ENCODE results near the gene CENPM. TPM values are rescaled to one million over a fixed set of nuclear protein-coding genes. Genes with fewer than 3 reads are reported as not detected.

Gene CENPM
- total and polyA plus RNA-seq, 10 of the 15 experiments (the other 5 are each of a cell fraction or from before 2014, with no cell fraction given), result 36.7 to 212 (median 74.7) TPM

- peaks cover 3% of the 10 kb centered on the region for H3K79me2 ChIP-seq (ENCODE audit: control insufficient read depth, insufficient read depth, low read length)
- no TSS peak for BruUV-seq (replicated peaks)
- CTCF ChIA-PET, result interaction anchor here (0.9 to 1.1 kb wide), 3 partner anchors 9 to 13 kb away, joined by 3 to 5 read pairs (median 3); no protein-coding TSS in a partner anchor
- peaks cover 0 to 7% of the 10 kb centered on the region in 2 experiments; a peak in 3 of 4 replicates for H3K36me3 ChIP-seq (ENCODE audit: control insufficient read depth in 2 of 2, insufficient read depth in 2 of 2, low read length in 1 of 2)
- intact Hi-C loops (cut with micrococcal nuclease; ENCODE audit: unreplicated experiment), result no loop called here
- POLR2A ChIA-PET, result interaction anchor here (0.5 to 12.6 kb wide), 4 partner anchors 11 to 180 kb away, joined by 3 to 599 read pairs (median 4); partner anchors contain the start of genes SHISA8 and TNFRSF13C
- FAIRE-seq (no peak), DNase-seq (ENCODE audit: low read depth, low spot score) (no peak), ATAC-seq (no peak)
- no peak overlapping the region for H3K9ac ChIP-seq (ENCODE audit: control insufficient read depth, insufficient read depth, low read length)
- RAD21 ChIA-PET (ENCODE audit: unreplicated experiment), result interaction anchor here (1.0 to 2.5 kb wide), 4 partner anchors 8 to 70 kb away, joined by 3 to 13 read pairs (median 4); no protein-coding TSS in a partner anchor
- H4K20me1 ChIP-seq (ENCODE audit: control insufficient read depth, insufficient read depth), result no peaks in the 10 kb centered on the region
- TF ChIP-seq MTA3 (IDR thresholded peaks at IDR 0.05; ENCODE audit: borderline replicate concordance, low read length) (no peak), POLR2A (IDR thresholded peaks at IDR 0.05; ENCODE audit: low read depth, low read length) (peak; percentile 61)
- H3K4me1 ChIP-seq (ENCODE audit: control insufficient read depth, insufficient read depth, low read length), result peaks cover 83% of the 10 kb centered on the region
- H2AFZ ChIP-seq (ENCODE audit: control insufficient read depth, low read depth, low read length), result no peak overlapping the region
- SMC1A ChIA-PET (ENCODE audit: uncharacterized antibody, unreplicated experiment), result interaction anchor here (1.1 to 2.3 kb wide), 3 partner anchors 8 to 70 kb away, joined by 3 to 13 read pairs (median 3); no protein-coding TSS in a partner anchor
- 83% methylated on average over 12 of the region's 12 CpGs for WGBS (ENCODE audit: insufficient coverage, insufficient replicate concordance, low lambda C conversion rate, missing lambda C conversion rate)
- no peak overlapping the region for H3K4me2 ChIP-seq (ENCODE audit: control insufficient read depth, insufficient read depth)
- no peaks in the 10 kb centered on the region for H3K9me3 ChIP-seq (replicated peaks; ENCODE audit: control insufficient read depth, insufficient read depth, low read length)
- no peaks in the 10 kb centered on the region for H3K27me3 ChIP-seq (replicated peaks in 1 of 2; ENCODE audit: control insufficient read depth in 2 of 2, insufficient read depth in 2 of 2, low read length in 1 of 2)
- in situ Hi-C loops (cut with MboI), result no loop called here
- H3K4me3 ChIP-seq, result no peak overlapping the region
- H3K27ac ChIP-seq (ENCODE audit: control insufficient read depth, insufficient read depth), result peak overlapping the region; percentile 92
Measured at GRCh38 chr22:41932353-41932752, 14.6 kb downstream of the CENPM start.

- ATAC-seq, result peak; percentile 31
- no peaks in the 10 kb centered on the region for H4K20me1 ChIP-seq (ENCODE audit: control insufficient read depth, insufficient read depth)
- TF ChIP-seq SMC3 (IDR thresholded peaks at IDR 0.05; ENCODE audit: borderline replicate concordance, low read length) (0 out of 2 replicates have a peak, but pooled peaks have one; percentile 17), EED (IDR thresholded peaks at IDR 0.05; ENCODE audit: low read depth) (peak; percentile 63; the same call in 1 of the 2 replicates), SRF (IDR thresholded peaks at IDR 0.05; ENCODE audit: low read depth in 2 of 2, low read length in 2 of 2) (no peak), RB1 (IDR thresholded peaks at IDR 0.05; ENCODE audit: borderline replicate concordance) (peak; percentile 99; the same call in 1 of the 2 replicates), CBFB (IDR thresholded peaks at IDR 0.05; ENCODE audit: low read depth) (0 out of 2 replicates have a peak, but pooled peaks have one; percentile 14), CHD2 (IDR thresholded peaks at IDR 0.05; ENCODE audit: borderline replicate concordance, low read depth, low read length) (peak; percentile 17; the same call in 1 of the 2 replicates), ZNF687 (IDR thresholded peaks at IDR 0.05) (peak; percentile 99)
Measured at GRCh38 chr22:41931701-41932269, 15.2 kb downstream of the CENPM start.

More at GRCh38 chr22:41931701-41932269, 15.2 kb downstream of the CENPM start:
- CTCF ChIA-PET, result interaction anchor here (0.7 to 1.3 kb wide), 6 partner anchors 9 to 513 kb away, joined by 3 to 5 read pairs (median 3); no protein-coding TSS in a partner anchor
- no peak overlapping the region for H3K4me3 ChIP-seq
- no peaks in the 10 kb centered on the region; the same call in 1 of the 2 replicates for H3K79me2 ChIP-seq (ENCODE audit: control insufficient read depth, insufficient read depth, low read length)
- peak; percentile 87 for DNase-seq (ENCODE audit: low read depth, low spot score)
- intact Hi-C loops (cut with micrococcal nuclease; ENCODE audit: unreplicated experiment) (no loop called here), in situ Hi-C loops (cut with MboI) (no loop called here)
- SMC1A ChIA-PET (ENCODE audit: uncharacterized antibody, unreplicated experiment), result interaction anchor here (0.6 to 2.3 kb wide), 4 partner anchors 15 to 74 kb away, joined by 3 to 13 read pairs (median 3); no protein-coding TSS in a partner anchor
- peak overlapping the region; percentile 92 for H3K27ac ChIP-seq (ENCODE audit: control insufficient read depth, insufficient read depth)
- no peaks in the 10 kb centered on the region for H3K9me3 ChIP-seq (replicated peaks; ENCODE audit: control insufficient read depth, insufficient read depth, low read length)
- no peak for FAIRE-seq
- 6% methylated on average over 10 of the region's 10 CpGs for WGBS (ENCODE audit: insufficient coverage, insufficient replicate concordance, low lambda C conversion rate, missing lambda C conversion rate)
- TSS peak; percentile 22 for BruUV-seq (replicated peaks)
- peak overlapping the region; percentile 58 for H2AFZ ChIP-seq (ENCODE audit: control insufficient read depth, low read depth, low read length)
- POLR2A ChIA-PET, result interaction anchor here (0.6 to 12.6 kb wide), 4 partner anchors 10 to 148 kb away, joined by 3 to 599 read pairs (median 3); partner anchors contain the start of genes SHISA8 and TNFRSF13C
- peaks cover 82% of the 10 kb centered on the region for H3K4me1 ChIP-seq (ENCODE audit: control insufficient read depth, insufficient read depth, low read length)
- 0 out of 2 replicates have a peak overlapping the region, but pooled peaks have one; percentile 38 for H3K4me2 ChIP-seq (ENCODE audit: control insufficient read depth, insufficient read depth)
- RAD21 ChIA-PET (ENCODE audit: unreplicated experiment), result interaction anchor here (1.0 to 2.5 kb wide), 4 partner anchors 8 to 69 kb away, joined by 3 to 13 read pairs (median 4); no protein-coding TSS in a partner anchor
- H3K36me3 ChIP-seq (ENCODE audit: control insufficient read depth in 2 of 2, insufficient read depth in 2 of 2, low read length in 1 of 2), result peaks cover 0 to 6% of the 10 kb centered on the region in 2 experiments; a peak in 2 of 4 replicates
- H3K9ac ChIP-seq (ENCODE audit: control insufficient read depth, insufficient read depth, low read length), result peak overlapping the region; percentile 52
- no peaks in the 10 kb centered on the region for H3K27me3 ChIP-seq (replicated peaks in 1 of 2; ENCODE audit: control insufficient read depth in 2 of 2, insufficient read depth in 2 of 2, low read length in 1 of 2)

Data from GM12878 (cell line).